HG03095 (cell line): Measurements from ENCODE around the gene CHD5.
"Not testable (repeated sequence)": the region's sequence is repeated elsewhere in the genome, so short reads cannot be mapped to it uniquely, and the experiment has no call there.

ENCODE experiments used
- ATAC-seq: cut with Tn5 transposase; IDR thresholded peaks from one replicate; pipeline ENCODE4 v1.9.1; 2021; ENCODE audit warnings: moderate library complexity; ENCODE audit not compliant: unreplicated experiment

CHD5 gene

GRCh38 chr1:6070450-6070974 is 109.6 kb downstream of the CHD5 start:
- ATAC-seq = no peak

- no peak for ATAC-seq
Measured at GRCh38 chr1:6069573-6069972, 110.5 kb downstream of the CHD5 start.

GRCh38 chr1:6068932-6069331 is 111.2 kb downstream of the CHD5 start:
- no peak for ATAC-seq

- ATAC-seq = no peak
Measured at GRCh38 chr1:6068073-6068472, 112.0 kb downstream of the CHD5 start.

GRCh38 chr1:6066680-6067079 is 113.4 kb downstream of the CHD5 start:
- no peak for ATAC-seq

GRCh38 chr1:6065093-6065858 is 114.8 kb downstream of the CHD5 start:
- no peak for ATAC-seq

- not testable (repeated sequence) for ATAC-seq
Measured at GRCh38 chr1:6063532-6064053, 116.5 kb downstream of the CHD5 start.

GRCh38 chr1:6062670-6063069 is 117.5 kb downstream of the CHD5 start:
- ATAC-seq = no peak

GRCh38 chr1:6059866-6060265 is 120.3 kb downstream of the CHD5 start:
- no peak for ATAC-seq

GRCh38 chr1:6057170-6057845 is 122.8 kb downstream of the CHD5 start:
- ATAC-seq = no peak

GRCh38 chr1:6056572-6056948 is 123.6 kb downstream of the CHD5 start:
- ATAC-seq = no peak

- ATAC-seq = no peak
Measured at GRCh38 chr1:6054596-6054995, 125.5 kb downstream of the CHD5 start.

GRCh38 chr1:6053206-6053546 is 126.9 kb downstream of the CHD5 start:
- ATAC-seq = no peak

GRCh38 chr1:6052543-6053205 is 127.4 kb downstream of the CHD5 start:
- no peak for ATAC-seq
